ENCODE results near the gene AP2A1.

AP2A1 gene

DNA sequence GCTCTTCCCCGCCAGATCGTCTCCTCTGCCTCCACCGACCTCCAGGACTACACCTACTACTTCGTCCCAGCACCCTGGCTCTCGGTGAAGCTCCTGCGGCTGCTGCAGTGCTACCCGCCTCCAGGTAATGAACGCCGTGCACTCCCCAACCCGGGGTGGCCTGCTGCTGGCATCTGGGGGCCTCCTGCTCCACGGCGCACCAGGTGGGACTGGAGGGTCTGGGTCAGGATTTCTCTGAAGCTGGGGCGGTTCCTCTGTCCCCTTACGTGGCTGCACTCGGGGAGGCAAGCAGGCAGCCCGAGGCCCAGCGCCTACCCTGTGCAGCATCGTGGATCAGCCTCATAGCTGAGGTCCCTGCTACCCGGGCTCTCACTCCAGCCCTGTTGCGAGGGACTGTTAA, 28.8 kb downstream of the AP2A1 start:
- DNase-seq, result no peak

DNA sequence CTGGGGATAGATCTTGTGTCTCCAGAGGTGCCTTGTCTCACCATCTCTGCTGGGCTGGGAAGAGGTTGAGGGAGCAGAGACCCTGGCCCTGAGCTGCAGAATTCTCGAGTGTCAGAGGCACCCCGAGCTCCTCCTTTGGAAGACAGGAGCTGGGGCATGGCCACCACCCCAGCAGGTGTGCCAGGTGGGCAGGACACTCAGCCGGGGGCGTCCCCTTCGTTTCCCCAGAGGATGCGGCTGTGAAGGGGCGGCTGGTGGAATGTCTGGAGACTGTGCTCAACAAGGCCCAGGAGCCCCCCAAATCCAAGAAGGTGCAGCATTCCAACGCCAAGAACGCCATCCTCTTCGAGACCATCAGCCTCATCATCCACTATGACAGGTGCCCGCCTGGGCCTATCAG, 31.8 kb downstream of the AP2A1 start:
- no peak for DNase-seq

DNA sequence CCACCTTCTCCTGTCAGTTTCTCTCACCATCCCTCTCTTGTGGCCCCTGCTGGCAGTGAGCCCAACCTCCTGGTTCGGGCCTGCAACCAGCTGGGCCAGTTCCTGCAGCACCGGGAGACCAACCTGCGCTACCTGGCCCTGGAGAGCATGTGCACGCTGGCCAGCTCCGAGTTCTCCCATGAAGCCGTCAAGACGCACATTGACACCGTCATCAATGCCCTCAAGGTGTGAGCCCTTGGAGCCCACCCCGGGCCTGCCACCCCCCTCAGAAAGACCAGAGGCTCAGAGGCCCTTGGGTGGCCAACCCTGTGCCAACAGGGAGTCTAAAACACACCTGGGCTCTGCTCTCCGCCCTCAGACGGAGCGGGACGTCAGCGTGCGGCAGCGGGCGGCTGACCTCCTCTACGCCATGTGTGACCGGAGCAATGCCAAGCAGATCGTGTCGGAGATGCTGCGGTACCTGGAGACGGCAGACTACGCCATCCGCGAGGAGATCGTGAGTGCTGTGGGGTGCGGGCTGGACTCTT, 32.5 kb downstream of the AP2A1 start:
- no peak for DNase-seq

DNA sequence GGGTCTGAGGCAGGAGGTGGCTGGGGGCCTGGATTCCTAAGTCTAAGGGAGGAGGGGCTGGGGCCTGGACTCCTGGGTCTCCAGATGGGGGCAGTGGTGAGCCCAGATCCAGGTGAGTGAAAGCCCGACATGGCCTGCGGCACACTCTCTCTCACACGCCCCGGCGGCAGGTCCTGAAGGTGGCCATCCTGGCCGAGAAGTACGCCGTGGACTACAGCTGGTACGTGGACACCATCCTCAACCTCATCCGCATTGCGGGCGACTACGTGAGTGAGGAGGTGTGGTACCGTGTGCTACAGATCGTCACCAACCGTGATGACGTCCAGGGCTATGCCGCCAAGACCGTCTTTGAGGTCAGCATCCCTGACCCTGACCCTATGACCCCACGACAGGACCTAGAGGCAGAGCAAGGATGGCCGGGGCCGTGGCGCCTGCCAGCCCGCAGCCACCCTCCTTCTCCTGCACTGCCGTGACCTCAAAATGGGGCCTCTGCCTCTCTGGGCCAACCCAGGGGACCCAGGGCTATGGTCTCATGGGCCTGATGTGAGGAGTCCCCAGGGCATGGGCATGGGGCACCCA, 33.1 kb downstream of the AP2A1 start:
- no peak for DNase-seq

DNA sequence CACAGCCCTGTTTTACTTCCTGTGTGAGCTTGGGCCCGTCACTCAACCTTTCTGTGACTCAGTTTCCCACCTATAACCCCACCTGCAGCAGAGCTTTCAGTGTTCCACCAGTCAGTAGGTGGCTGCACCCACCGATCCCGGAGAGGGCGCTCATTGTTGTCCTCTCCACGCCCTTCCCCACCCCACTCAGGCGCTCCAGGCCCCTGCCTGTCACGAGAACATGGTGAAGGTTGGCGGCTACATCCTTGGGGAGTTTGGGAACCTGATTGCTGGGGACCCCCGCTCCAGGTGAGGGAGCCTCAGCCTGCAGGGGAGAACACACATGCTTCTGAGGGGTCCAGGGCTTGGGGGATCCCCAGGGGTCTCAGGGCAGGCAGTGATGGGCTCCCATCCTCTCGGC, 34.0 kb downstream of the AP2A1 start:
- no peak for DNase-seq

DNA sequence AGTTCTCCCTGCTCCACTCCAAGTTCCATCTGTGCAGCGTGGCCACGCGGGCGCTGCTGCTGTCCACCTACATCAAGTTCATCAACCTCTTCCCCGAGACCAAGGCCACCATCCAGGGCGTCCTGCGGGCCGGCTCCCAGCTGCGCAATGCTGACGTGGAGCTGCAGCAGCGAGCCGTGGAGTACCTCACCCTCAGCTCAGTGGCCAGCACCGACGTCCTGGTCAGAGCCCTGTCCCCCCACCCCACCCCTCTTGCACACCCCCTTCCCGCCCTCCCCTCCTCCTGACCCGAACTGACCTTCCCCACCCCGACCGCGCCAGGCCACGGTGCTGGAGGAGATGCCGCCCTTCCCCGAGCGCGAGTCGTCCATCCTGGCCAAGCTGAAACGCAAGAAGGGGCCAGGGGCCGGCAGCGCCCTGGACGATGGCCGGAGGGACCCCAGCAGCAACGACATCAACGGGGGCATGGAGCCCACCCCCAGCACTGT, 34.6 kb downstream of the AP2A1 start:
- no peak for DNase-seq

DNA sequence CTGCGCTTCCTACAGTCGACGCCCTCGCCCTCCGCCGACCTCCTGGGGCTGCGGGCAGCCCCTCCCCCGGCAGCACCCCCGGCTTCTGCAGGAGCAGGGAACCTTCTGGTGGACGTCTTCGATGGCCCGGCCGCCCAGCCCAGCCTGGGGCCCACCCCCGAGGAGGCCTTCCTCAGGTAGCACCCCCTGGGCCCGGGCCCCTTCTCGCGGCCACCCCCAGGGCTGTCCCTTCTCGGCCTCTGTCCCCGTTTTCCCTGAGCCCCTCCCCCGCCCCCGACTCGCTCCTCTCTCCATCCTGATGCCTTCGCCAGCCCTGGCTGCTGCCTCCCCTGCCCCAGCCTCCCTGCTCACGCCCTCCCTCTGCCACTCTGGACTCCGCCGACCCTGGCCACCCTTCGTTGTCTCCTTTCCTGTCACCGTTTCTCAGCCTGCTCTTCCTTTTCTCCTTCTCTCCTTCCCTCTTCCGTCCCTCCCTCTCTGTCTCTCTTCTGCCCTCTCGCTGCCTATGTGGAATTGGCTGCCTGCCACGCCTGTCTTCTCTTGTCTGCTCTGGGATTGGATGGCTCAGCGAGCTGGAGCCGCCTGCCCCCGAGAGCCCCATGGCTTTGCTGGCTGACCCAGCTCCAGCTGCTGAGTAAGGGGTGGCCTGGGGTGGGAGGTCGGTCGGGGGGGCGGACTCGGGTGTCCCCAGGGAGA, 35.3 kb downstream of the AP2A1 start:
- peak; percentile 45 for DNase-seq

DNA sequence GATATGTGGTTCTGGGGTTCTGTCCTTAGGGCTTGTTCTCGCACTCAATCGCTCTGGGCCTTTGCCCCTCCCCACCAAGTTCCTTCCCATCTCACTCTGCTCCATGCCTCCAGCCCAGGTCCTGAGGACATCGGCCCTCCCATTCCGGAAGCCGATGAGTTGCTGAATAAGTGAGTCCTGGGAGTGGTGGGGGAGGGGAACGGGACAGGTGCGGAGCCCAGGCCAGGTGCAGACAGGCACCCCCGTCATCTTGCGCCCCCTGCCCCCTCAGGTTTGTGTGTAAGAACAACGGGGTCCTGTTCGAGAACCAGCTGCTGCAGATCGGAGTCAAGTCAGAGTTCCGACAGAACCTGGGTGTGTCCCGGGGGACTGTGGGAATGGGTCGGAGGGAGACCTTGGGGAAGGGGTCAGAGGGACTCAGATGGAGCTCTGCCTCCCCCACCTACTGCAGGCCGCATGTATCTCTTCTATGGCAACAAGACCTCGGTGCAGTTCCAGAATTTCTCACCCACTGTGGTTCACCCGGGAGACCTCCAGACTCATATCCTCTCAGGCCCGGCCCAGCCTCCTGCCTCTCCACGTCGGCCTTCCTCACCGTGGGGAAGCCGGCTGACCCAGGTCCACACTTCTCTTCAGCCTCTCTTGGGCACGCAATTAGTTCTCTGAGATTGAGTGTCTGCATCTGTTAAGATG, 36.2 kb downstream of the AP2A1 start:
- DNase-seq, result no peak

DNA sequence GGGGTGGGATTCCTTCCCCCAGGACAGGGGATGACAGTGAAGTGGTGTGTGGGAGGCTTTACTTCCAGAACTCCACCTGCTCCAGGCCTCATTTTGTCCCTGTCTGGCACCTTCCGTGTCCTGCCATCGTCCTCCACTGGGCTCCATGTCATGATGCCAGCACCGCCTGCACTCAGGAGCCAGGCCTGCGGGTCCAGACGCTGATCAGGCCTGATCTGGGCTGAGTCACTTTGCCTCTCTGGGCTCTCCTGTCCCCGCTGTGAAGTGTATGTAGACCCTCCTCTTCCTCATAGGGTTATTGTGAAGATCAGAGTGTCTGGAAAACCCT, 36.7 kb downstream of the AP2A1 start:
- DNase-seq, result no peak

DNA sequence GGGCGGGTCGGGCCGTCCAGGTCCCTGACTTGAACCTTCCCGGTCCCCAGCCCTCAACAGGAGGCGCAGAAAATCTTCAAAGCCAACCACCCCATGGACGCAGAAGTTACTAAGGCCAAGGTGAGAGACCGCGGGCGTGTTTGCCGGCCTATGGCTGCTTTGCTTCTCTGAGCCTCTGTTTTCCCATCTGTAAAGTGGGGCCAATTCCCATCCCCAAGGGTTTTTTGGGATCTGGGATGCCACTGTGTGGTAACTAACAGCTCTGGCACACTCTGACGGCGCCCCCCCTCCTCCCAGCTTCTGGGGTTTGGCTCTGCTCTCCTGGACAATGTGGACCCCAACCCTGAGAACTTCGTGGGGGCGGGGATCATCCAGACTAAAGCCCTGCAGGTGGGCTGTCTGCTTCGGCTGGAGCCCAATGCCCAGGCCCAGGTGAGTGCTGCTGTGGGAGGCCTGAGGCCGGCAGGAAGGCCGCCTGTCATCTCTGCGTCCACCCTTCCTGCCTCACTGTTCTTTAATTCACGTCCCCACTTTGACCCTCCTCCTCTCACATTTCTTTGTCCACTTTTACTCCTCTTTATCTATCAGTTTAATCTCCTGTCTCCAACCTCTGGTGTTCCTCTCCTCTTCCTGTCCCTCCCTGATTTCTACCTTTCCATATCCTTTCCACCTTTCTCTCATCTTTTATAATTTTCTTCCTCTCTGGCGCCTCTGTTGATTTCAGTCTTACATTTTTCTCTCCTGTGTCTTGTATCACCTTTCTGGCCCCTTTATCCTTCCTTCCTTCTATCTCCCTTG, 39.2 kb downstream of the AP2A1 start:
- no peak for DNase-seq

DNA sequence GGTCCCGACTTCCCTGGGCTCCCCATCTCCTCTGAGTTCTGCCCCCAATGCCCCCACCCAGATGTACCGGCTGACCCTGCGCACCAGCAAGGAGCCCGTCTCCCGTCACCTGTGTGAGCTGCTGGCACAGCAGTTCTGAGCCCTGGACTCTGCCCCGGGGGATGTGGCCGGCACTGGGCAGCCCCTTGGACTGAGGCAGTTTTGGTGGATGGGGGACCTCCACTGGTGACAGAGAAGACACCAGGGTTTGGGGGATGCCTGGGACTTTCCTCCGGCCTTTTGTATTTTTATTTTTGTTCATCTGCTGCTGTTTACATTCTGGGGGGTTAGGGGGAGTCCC, 39.8 kb downstream of the AP2A1 start:
- DNase-seq, result no peak

DNA sequence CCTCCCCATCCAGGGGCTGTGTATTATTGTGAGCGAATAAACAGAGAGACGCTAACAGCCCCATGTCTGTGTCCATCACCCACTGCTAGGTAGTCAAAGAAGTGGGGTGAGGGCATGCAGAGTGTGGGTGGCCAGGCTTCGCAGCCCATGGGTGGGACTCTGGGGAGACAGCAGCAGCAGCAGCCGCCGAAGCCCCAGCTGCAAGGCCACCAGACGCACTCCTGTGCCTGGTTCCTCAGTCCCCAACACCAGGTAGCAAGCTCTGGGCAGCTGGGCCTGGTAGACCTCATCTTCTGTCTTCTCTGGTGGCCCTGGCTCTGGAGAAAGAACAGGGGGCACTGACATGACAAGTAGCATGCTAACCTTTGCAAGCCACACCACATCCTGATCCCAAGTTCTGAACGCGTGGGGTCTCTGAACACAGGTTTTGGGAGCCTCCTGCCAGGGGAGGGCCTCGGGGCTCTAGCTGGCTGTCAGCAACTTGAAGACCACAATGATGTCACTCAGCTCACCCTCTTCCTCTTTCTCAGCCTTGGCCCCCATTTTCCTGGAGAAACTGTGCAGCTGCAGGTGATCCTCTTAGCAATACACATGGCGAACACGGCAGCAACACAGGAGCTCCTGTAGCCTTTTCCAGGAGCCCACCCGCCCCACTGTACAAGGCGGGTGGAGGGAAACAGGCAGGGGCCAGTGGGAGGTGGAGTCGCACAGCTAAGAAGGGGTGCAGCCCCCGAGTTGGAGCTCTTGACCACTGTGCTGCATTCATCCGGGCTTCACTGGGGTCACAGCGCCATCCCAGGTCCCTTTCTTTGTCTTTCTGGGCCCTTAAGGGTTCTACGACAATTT, 40.5 kb downstream of the AP2A1 start:
- DNase-seq, result no peak

DNA sequence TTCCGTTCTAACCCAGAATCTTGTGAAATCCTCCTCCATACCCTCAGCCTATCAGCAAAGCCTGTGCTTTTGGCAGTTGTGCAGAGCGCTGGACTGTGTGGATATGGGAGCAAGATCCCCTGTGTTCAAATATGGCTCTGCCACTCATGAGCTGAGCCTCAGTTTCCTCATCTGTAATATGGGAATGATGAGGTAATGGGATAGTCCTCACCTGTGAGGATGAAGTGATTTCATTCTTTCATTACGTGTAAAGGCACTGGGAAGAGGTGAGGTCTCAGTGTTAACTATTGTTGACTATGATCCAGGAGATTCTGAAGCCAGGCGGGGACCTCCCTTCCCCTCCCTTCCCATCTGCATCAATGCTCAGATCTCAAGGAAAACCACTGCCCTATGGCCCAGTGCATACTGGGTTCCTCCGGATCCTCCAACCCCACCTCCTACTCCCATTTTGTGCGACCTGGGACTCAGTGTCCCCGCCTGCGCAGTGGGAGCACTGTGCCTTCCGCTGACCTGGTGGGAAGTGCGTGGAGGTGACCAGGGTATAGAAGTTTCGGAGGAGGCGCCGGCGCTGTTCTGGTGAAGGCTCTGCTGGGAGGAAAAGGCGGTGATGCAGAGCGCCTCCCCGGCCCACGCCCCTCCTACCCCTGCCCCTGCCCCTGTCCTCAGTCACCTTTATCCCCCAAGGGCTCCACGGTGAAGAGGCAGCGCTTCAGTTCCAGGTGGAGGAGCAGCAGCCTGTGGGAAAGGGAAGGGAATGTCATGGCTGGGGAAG, 41.3 kb downstream of the AP2A1 start:
- DNase-seq, result no peak

DNA sequence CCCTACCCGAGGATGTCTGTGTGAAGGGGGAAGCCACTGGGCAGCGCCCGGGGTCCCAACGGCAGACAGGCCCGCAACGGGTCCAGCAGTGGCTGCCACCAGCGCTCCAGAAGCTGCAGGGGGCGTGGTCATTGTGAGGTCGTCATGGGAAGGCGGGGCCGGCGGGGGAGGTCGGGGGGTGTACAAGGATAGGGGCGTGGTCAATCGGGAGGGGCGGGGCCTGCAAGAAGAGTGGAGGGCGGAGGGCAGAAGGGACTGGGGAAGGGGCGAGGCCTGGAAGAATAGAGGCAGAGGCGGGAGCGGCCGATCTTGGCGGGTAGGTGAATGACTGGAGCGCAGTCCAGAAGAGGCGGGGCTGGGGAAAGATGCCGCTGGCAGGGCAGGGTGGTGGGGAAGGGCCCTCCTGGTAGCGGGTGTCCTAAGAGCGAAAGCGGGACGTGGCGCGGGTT, 41.9 kb downstream of the AP2A1 start:
- DNase-seq, result no peak

DNA sequence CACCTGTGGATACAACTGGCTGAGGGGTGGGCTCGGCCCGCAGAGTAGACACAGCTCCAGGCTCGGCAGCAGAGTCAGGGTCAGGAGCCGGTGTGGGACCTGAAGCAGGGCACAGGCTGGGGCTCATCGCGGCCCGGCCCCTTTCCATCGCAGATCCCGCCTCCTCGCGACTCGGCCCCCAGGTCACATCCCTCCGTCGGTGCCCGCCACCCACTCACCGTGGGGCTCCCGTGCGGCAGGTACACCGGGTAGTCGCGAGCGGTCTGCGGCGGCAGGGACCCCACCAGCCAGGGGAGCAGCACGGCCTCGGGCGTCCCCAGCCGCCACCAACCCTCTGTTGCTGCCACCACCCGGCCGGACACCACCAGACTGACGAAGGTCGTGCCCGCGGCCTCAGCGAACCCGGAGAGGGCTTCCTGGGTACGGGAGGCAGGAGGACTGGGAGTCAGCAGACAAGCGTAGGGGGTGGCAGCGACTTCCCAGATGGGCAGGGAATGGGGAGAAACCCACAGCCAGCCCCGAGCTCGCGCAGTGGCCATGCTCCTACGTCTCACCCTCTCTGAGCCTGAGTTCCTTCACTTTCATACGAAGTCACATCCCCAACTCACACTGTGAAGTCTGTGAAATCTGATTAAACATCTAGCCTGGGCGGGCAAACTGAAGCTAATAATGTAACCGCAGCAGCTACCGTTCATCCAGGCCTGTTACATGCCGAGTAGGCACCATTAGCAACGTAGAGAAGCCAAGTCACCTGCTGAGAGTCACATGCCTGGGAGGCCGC, 42.5 kb downstream of the AP2A1 start:
- DNase-seq, result no peak

DNA sequence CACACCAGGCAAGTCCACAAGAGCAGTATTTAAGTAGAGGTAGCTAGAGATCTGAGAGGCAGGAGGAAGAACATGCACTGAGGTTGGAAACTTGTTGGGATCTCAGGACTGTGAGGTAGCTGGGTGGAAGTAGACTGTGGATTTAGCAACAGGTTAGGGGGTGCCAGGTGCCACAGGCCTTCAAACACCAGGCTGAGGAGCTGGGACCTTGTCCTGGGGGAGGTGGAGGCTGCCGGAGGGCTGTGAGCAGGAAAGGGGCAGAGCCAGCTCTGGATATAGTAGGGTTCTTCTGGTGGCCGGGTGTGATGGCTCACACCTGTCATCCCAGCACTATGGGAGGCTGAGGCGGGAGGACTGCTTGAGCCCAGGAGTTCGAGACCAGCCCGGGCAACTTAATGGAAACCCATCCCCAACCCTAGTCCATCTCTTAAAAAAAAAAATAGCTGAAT, 43.2 kb downstream of the AP2A1 start:
- no peak for DNase-seq

DNA sequence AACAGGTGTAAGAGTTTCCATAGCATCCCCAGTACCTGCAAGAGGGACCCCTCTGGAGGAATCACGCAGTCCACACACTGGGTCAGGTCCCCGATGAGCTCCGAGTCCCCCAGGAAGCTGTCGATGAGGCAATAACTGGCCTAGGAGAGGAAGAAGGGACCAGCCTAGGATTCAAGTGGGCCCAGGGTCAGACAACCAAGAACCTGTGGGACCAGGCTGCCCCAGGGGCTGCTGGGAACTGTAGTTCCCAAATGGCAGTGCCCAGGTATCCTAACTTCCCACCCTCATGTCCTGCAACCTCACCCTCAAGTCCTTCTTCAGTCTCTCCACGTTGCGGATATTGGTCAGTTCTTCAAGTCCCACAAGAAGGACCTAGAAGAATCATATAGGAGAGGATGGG, 44.5 kb downstream of the AP2A1 start:
- no peak for DNase-seq

DNA sequence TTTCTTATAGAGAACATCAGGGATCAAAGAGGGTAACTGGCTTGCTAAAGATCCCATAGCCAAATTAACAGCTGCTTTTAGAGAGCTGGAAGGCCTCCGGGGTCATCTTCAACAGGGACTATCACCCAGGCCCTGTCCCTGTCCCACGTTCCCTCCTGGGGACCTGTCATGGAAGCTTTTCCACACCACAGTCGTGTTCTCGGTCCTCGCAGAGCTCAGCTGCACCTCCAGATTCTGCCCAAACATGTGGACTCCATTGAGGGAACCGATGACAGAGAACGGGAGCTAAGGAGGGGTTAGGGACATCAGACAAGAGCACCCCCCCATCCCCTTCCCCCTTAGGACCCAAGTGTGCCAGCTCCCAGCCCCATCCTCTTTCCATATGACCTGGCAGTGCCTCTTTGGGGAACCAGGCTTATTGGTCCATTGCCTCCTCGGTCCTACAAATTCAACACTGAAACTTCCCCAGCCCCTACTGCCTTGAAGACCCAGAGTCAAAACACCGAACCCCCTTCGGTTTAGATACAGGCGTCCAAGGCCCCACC, 45.7 kb downstream of the AP2A1 start:
- DNase-seq, result no peak

DNA sequence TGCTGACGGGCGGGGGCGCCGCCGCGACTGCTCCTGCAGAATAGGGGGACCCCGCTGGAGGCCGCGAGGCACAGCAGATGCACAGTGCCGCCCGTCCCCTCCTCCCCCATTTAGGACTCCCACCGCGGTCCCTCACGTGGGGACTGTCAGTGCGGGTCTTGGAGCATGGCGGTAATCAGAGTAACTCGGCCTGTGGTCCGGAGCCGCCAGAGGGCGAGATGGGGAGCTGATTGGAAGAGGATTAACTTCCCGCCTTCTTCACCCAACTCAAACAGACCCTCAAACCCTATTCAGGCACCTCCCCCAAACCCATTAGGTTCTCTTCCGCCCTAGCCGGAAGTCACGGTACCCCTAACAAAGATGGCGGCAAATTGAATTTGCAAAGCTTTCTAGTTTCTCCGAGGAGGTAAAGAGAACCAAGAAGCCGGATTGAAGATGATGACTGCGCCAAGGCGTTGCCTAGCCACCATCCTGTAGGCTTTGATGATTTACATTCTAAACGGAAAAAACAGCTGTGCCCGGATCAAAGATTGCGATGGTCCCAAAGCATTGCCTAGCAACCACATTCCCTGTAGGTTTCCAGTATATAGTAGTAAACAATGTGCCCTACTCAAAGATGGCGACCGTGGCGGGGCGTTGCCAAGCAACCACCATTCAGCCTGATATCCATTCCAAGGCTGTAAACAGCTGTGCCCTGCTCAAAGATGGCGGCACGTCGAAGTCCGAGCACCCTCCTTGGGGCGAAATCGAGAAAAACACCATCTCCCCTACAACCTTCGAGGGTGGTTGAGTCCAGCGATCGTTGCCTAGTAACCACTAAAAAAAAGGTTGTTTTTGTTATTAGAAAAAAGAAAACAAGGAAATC, 46.4 kb downstream of the AP2A1 start, which contains the start of gene FUZ:
Gene FUZ (minus strand): TSS at position 296 of the 865 bp plus-strand sequence. CDS start 186 bp downstream, at position 110.
- peak; percentile 95 for DNase-seq
